Smooth muscle cell (in vitro differentiated cells): ENCODE results near the gene RIBC1. TPM values are rescaled to one million over a fixed set of nuclear protein-coding genes. Genes with fewer than 3 reads are reported as not detected.

Experiments
- DNase-seq: peaks from one replicate; lab custom pipeline; 2025; ENCODE audit not compliant: unreplicated experiment; lab: John Stamatoyannopoulos, UW
- H2AFZ ChIP-seq: fragments of 200-600 bp; sonication (generic); 2 replicates; pipeline ENCODE4 v1.6.0; 2016; ENCODE audit warnings: antibody characterized with exemption, low read depth, mild to moderate bottlenecking
- H3F3A ChIP-seq: fragments of 200-600 bp; sonication (generic); 2 replicates; pipeline ENCODE4 v1.6.0; 2017; ENCODE audit warnings: antibody characterized with exemption, low read depth
- H3K27ac ChIP-seq: fragments of 200-600 bp; sonication (generic); 2 replicates; pipeline ENCODE4 v1.5.1; 2016; ENCODE audit warnings: low read depth, mild to moderate bottlenecking
- H3K27me3 ChIP-seq: fragments of 200-600 bp; sonication (generic); 2 replicates; pipeline ENCODE4 v1.6.1; 2016; ENCODE audit warnings: low read depth, mild to moderate bottlenecking
- H3K36me3 ChIP-seq: fragments of 200-600 bp; sonication (generic); 2 replicates; pipeline ENCODE4 v1.5.1; 2016; ENCODE audit warnings: low read depth
- H3K4me1 ChIP-seq: fragments of 200-600 bp; sonication (generic); 2 replicates; pipeline ENCODE4 v1.5.1; 2016; ENCODE audit warnings: low read depth
- H3K4me2 ChIP-seq: fragments of 200-600 bp; sonication (generic); 2 replicates; pipeline ENCODE4 v1.6.0; 2016; ENCODE audit warnings: mild to moderate bottlenecking
- H3K4me3 ChIP-seq: fragments of 200-600 bp; sonication (generic); 2 replicates; pipeline ENCODE4 v1.5.1; 2016; ENCODE audit warnings: mild to moderate bottlenecking
- H3K79me2 ChIP-seq: fragments of 200-600 bp; sonication (generic); 2 replicates; pipeline ENCODE4 v1.6.0; 2016; ENCODE audit warnings: low read depth, mild to moderate bottlenecking
- H3K9ac ChIP-seq: fragments of 200-600 bp; sonication (generic); 2 replicates; pipeline ENCODE4 v1.6.0; 2016; ENCODE audit warnings: low read depth
- H3K9me3 ChIP-seq: fragments of 200-600 bp; sonication (generic); replicated peaks from 2 replicates; pipeline ENCODE4 v1.5.1; 2016; ENCODE audit warnings: low read depth
- H4K20me1 ChIP-seq: fragments of 200-600 bp; sonication (generic); 2 replicates; pipeline ENCODE4 v1.6.0; 2016; ENCODE audit warnings: low read depth
- WGBS: methylation state at CpG from one replicate; pipeline ENCODE4 v1.1.7; 2016; ENCODE audit warnings: low lambda C conversion rate; 5-methylcytosine and 5-hydroxymethylcytosine counted together
- polyA plus RNA-seq: library from polyadenylated mRNA; unstranded; fragments of >200 nt; fragmentation: Nextera tagmentation; extraction: Ambion mirVana; gene quantifications from 2 replicates; pipeline ENCODE4 v1.2.1, GENCODE V29; 2016
- total RNA-seq: library from RNA; depleted of rRNA; stranded (reverse); fragments of >200 nt; gene quantifications from 2 replicates; pipeline ENCODE4 v1.2.3, GENCODE V29; 2014
- TF ChIP-seq, protein P1 (sequence below): fragments of 200-600 bp; sonication (generic); IDR thresholded peaks from 2 replicates; pipeline ENCODE4 v1.5.1; 2017; ENCODE audit warnings: borderline replicate concordance, mild to moderate bottlenecking, antibody characterized with exemption; ENCODE audit not compliant: insufficient read depth, poor library complexity, severe bottlenecking

Gene RIBC1
- total and polyA plus RNA-seq, 2 experiments from 2014 or later, result 0.16 to 1.4 TPM

GRCh38 chrX:53376888-53377287, 45.8 kb upstream of the RIBC1 start:
- no peaks in the 10 kb centered on the region for H3K27me3 ChIP-seq
- WGBS, result 65% methylated on average over 6 of the region's 6 CpGs

GRCh38 chrX:53377464-53377863, 45.2 kb upstream of the RIBC1 start:
- H3K27ac ChIP-seq, result no peak overlapping the region

More at GRCh38 chrX:53376888-53377287, 45.8 kb upstream of the RIBC1 start:
- Histone ChIP-seq H3K9me3 (no peaks in the 10 kb centered on the region), H3K9ac (no peak overlapping the region), H3K4me2 (no peak overlapping the region), H3F3A (no peaks in the 10 kb centered on the region), H3K27ac (no peak overlapping the region), H4K20me1 (no peaks in the 10 kb centered on the region), H2AFZ (no peak overlapping the region), H3K79me2 (no peaks in the 10 kb centered on the region), H3K4me3 (no peak overlapping the region), H3K4me1 (no peaks in the 10 kb centered on the region), H3K36me3 (no peaks in the 10 kb centered on the region)
- TF ChIP-seq, protein P1, sequence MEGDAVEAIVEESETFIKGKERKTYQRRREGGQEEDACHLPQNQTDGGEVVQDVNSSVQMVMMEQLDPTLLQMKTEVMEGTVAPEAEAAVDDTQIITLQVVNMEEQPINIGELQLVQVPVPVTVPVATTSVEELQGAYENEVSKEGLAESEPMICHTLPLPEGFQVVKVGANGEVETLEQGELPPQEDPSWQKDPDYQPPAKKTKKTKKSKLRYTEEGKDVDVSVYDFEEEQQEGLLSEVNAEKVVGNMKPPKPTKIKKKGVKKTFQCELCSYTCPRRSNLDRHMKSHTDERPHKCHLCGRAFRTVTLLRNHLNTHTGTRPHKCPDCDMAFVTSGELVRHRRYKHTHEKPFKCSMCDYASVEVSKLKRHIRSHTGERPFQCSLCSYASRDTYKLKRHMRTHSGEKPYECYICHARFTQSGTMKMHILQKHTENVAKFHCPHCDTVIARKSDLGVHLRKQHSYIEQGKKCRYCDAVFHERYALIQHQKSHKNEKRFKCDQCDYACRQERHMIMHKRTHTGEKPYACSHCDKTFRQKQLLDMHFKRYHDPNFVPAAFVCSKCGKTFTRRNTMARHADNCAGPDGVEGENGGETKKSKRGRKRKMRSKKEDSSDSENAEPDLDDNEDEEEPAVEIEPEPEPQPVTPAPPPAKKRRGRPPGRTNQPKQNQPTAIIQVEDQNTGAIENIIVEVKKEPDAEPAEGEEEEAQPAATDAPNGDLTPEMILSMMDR, result no peak
- no peak for DNase-seq

DNA sequence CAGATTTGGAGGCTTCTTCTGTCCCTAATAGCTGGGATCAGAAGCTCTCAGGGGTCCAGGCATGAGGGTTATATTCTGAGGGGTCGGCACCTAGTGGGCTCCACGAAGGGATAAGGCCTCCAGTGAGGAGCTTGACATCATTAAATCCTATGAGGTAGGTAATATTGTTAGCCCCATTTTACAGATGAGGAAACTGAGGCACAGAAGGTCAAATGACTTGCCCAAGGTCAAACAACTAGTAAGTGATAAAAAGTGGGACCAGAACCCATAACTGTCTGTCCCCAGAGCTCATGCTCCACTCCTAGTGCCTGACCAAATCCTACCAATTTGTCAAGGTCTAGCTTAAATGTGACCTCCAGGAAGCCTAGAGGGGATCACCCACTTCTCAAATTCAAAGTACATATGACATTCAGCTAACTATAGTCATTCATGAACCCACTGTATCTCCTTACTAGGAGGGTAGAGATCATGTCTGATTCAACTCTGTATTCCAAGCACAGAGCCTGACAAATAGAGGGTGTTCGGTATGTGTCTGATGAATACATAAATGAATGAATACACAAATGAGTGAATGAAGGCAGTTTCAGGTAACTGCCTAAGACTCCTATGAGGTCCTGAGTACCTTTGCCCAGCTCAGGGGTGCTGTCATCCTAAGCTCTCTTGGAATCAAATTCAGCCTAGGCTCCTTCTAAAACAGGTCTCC, 43.5 kb upstream of the RIBC1 start:
- no peaks in the 10 kb centered on the region for H3F3A ChIP-seq
- H3K27me3 ChIP-seq, result no peaks in the 10 kb centered on the region
- no peaks in the 10 kb centered on the region for H4K20me1 ChIP-seq
- TF ChIP-seq, protein P1, result no peak
- H3K36me3 ChIP-seq, result no peaks in the 10 kb centered on the region
- H3K9ac ChIP-seq, result no peak overlapping the region
- no peak for DNase-seq
- H3K4me2 ChIP-seq, result no peak overlapping the region
- H3K4me3 ChIP-seq, result no peak overlapping the region
- no peak overlapping the region for H3K27ac ChIP-seq
- no peaks in the 10 kb centered on the region for H3K79me2 ChIP-seq
- no peak overlapping the region for H2AFZ ChIP-seq
- H3K9me3 ChIP-seq, result no peaks in the 10 kb centered on the region
- no peaks in the 10 kb centered on the region for H3K4me1 ChIP-seq
- 77% methylated on average over 3 of the region's 3 CpGs for WGBS

More at GRCh38 chrX:53377464-53377863, 45.2 kb upstream of the RIBC1 start:
- Histone ChIP-seq H3K79me2 (no peaks in the 10 kb centered on the region), H4K20me1 (no peaks in the 10 kb centered on the region), H3K4me3 (no peak overlapping the region), H2AFZ (no peak overlapping the region), H3K36me3 (no peaks in the 10 kb centered on the region), H3K4me2 (no peak overlapping the region), H3K9me3 (no peaks in the 10 kb centered on the region), H3K9ac (no peak overlapping the region), H3K27me3 (no peaks in the 10 kb centered on the region), H3K4me1 (no peaks in the 10 kb centered on the region), H3F3A (no peaks in the 10 kb centered on the region)
- TF ChIP-seq, protein P1, result no peak
- WGBS, result 57% methylated on average over 2 of the region's 2 CpGs
- no peak for DNase-seq

GRCh38 chrX:53379747-53380146, 42.9 kb upstream of the RIBC1 start:
- no peaks in the 10 kb centered on the region for H3K4me1 ChIP-seq
- WGBS, result 76% methylated on average over 4 of the region's 4 CpGs
- no peak overlapping the region for H3K4me2 ChIP-seq
- H3K36me3 ChIP-seq, result no peaks in the 10 kb centered on the region
- no peak overlapping the region for H2AFZ ChIP-seq
- H3K4me3 ChIP-seq, result no peak overlapping the region
- H4K20me1 ChIP-seq, result no peaks in the 10 kb centered on the region
- H3K9me3 ChIP-seq, result no peaks in the 10 kb centered on the region
- DNase-seq, result no peak
- no peak overlapping the region for H3K9ac ChIP-seq
- H3K27ac ChIP-seq, result no peak overlapping the region
- TF ChIP-seq, protein P1, result no peak
- no peaks in the 10 kb centered on the region for H3K79me2 ChIP-seq
- no peaks in the 10 kb centered on the region for H3K27me3 ChIP-seq
- no peaks in the 10 kb centered on the region for H3F3A ChIP-seq
